ENCODE measurements around the gene FHOD3. TPM values are rescaled to one million over a fixed set of nuclear protein-coding genes. Genes with fewer than 3 reads are reported as not detected.
"Not testable (repeated sequence)": the region's sequence is repeated elsewhere in the genome, so short reads cannot be mapped to it uniquely, and the experiment has no call there.

Gene FHOD3
- total and polyA plus RNA-seq, 4 donors, result 0.57 to 1.3 (median 1.2) TPM; not detected in 1

GRCh38 chr18:36355511-36355910 is 58.0 kb downstream of the FHOD3 start (continued):
- TF ChIP-seq, protein P1, sequence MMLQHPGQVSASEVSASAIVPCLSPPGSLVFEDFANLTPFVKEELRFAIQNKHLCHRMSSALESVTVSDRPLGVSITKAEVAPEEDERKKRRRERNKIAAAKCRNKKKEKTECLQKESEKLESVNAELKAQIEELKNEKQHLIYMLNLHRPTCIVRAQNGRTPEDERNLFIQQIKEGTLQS (IDR thresholded peaks at IDR 0.05), result no peak
- TF ChIP-seq, protein P2, sequence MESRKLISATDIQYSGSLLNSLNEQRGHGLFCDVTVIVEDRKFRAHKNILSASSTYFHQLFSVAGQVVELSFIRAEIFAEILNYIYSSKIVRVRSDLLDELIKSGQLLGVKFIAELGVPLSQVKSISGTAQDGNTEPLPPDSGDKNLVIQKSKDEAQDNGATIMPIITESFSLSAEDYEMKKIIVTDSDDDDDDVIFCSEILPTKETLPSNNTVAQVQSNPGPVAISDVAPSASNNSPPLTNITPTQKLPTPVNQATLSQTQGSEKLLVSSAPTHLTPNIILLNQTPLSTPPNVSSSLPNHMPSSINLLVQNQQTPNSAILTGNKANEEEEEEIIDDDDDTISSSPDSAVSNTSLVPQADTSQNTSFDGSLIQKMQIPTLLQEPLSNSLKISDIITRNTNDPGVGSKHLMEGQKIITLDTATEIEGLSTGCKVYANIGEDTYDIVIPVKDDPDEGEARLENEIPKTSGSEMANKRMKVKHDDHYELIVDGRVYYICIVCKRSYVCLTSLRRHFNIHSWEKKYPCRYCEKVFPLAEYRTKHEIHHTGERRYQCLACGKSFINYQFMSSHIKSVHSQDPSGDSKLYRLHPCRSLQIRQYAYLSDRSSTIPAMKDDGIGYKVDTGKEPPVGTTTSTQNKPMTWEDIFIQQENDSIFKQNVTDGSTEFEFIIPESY (IDR thresholded peaks at IDR 0.05), result no peak
- no peak for TF ChIP-seq YY1 (IDR thresholded peaks at IDR 0.05)
- TF ChIP-seq JUND (IDR thresholded peaks at IDR 0.05), result no peak
- no peak for TF ChIP-seq FOXA2 (IDR thresholded peaks at IDR 0.05)
- TF ChIP-seq RAD21 (IDR thresholded peaks at IDR 0.05), result no peak
- TF ChIP-seq NR2F2 (IDR thresholded peaks at IDR 0.05), result no peak

GRCh38 chr18:36356741-36357140 is 59.2 kb downstream of the FHOD3 start:
- not testable (repeated sequence) for H3K4me1 ChIP-seq (ENCODE audit: control insufficient read depth in 4 of 4, insufficient read depth in 4 of 4, low read length in 3 of 4); H3K27ac ChIP-seq (ENCODE audit: low read depth in 1 of 2, low read length in 2 of 2); H3K9me3 ChIP-seq (ENCODE audit: control insufficient read depth in 4 of 4, low read length in 3 of 4); H3K4me3 ChIP-seq (ENCODE audit: low read depth in 1 of 3, low read length in 3 of 3); H3K9ac ChIP-seq (ENCODE audit: low read depth in 1 of 2, low read length in 2 of 2); H3K27me3 ChIP-seq (ENCODE audit: control insufficient read depth in 4 of 4, insufficient read depth in 4 of 4, low read length in 3 of 4); DNase-seq (ENCODE audit: low spot score); H3K36me3 ChIP-seq (ENCODE audit: control insufficient read depth in 4 of 4, insufficient read depth in 3 of 4, low read depth in 1 of 4, low read length in 3 of 4)
- 83% methylated on average over 6 of the region's 6 CpGs for WGBS

- TF ChIP-seq, protein P1 (IDR thresholded peaks at IDR 0.05), result no peak
- TF ChIP-seq YY1 (IDR thresholded peaks at IDR 0.05) (no peak), FOXA1 (IDR thresholded peaks at IDR 0.05) (no peak), HNF4G (IDR thresholded peaks at IDR 0.05) (no peak), SP1 (IDR thresholded peaks at IDR 0.05) (no peak), RXRA (IDR thresholded peaks at IDR 0.05) (no peak), REST (IDR thresholded peaks at IDR 0.05) (no peak), EGR1 (IDR thresholded peaks at IDR 0.05; ENCODE audit: low read depth in 2 of 2) (no peak), NR2F2 (IDR thresholded peaks at IDR 0.05) (no peak), CTCF (IDR thresholded peaks at IDR 0.05; ENCODE audit: low read depth, low read length, missing input control) (no peak), HNF4A (conservative IDR thresholded peaks at IDR 0.05) (no peak), GABPA (IDR thresholded peaks at IDR 0.05 in 1 of 2, conservative IDR thresholded peaks at IDR 0.05 in 1 of 2) (no peak), JUND (IDR thresholded peaks at IDR 0.05) (no peak), TAF1 (conservative IDR thresholded peaks at IDR 0.05) (no peak), FOXA2 (IDR thresholded peaks at IDR 0.05) (no peak), RAD21 (IDR thresholded peaks at IDR 0.05) (no peak)
- TF ChIP-seq, protein P3, sequence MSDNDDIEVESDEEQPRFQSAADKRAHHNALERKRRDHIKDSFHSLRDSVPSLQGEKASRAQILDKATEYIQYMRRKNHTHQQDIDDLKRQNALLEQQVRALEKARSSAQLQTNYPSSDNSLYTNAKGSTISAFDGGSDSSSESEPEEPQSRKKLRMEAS (IDR thresholded peaks at IDR 0.05), result no peak
- TF ChIP-seq, protein P2 (IDR thresholded peaks at IDR 0.05), result no peak
- Histone ChIP-seq H3K4me1 (ENCODE audit: control insufficient read depth in 4 of 4, insufficient read depth in 4 of 4, low read length in 3 of 4) (no peaks in the 10 kb centered on the region), H3K27ac (ENCODE audit: low read depth in 1 of 2, low read length in 2 of 2) (no peak overlapping the region), H3K27me3 (ENCODE audit: control insufficient read depth in 4 of 4, insufficient read depth in 4 of 4, low read length in 3 of 4) (no peaks in the 10 kb centered on the region), H3K36me3 (ENCODE audit: control insufficient read depth in 4 of 4, insufficient read depth in 3 of 4, low read depth in 1 of 4, low read length in 3 of 4) (no peaks in the 10 kb centered on the region), H3K9me3 (ENCODE audit: control insufficient read depth in 4 of 4, low read length in 3 of 4) (peaks cover 0 to 8% (median 2%) of the 10 kb centered on the region in 4 donors), H3K4me3 (ENCODE audit: low read depth in 1 of 3, low read length in 3 of 3) (no peak overlapping the region), H3K9ac (ENCODE audit: low read depth in 1 of 2, low read length in 2 of 2) (no peak overlapping the region)
- DNase-seq (ENCODE audit: low spot score), result no peak
- WGBS, result 78% methylated on average over 1 of the region's 1 CpG
These were observed 60.6 kb downstream of the FHOD3 start for GRCh38 chr18:36358141-36358540.
